ENCODE results near the gene NR1H2.
A peak's percentile ranks its signal among the peaks of the same experiment; 100 is the strongest.

The NR1H2 gene

DNA sequence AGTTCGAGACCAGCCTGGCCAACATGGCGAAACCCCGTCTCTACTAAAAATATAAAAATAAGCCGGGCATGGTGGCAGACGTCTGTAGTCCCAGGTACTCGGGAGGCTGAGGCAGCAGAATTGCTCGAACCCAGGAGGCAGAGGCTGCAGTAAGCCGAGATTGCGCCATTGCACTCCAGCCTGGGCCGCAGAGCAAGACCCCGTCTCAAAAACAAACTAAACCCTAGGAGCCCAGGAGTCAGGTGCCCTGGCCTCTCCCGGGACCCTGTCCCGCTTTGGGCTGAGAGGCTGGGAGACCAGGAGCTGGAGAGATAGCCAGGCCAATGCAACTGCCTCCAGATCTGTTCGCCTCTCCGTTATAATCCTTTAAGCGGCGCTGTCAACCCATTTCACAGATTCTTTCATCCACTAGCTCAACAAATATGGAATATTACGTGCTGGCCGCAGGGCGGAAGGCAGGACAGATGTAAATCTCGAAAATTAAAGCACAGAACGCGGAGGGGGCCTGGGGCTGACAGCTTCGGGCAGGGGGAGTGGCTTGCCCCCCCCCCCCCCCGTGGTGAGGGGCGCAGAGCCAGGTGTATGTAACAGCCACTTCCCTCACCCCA, 51.2 kb downstream of the NR1H2 start:
- no peak for DNase-seq

DNA sequence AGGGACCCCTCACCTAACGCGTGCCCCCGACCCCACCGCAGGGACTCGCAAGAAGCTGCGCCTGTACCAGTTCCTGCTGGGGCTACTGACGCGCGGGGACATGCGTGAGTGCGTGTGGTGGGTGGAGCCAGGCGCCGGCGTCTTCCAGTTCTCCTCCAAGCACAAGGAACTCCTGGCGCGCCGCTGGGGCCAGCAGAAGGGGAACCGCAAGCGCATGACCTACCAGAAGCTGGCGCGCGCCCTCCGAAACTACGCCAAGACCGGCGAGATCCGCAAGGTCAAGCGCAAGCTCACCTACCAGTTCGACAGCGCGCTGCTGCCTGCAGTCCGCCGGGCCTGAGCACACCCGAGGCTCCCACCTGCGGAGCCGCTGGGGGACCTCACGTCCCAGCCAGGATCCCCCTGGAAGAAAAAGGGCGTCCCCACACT, 51.8 kb downstream of the NR1H2 start:
- no peak for DNase-seq

DNA sequence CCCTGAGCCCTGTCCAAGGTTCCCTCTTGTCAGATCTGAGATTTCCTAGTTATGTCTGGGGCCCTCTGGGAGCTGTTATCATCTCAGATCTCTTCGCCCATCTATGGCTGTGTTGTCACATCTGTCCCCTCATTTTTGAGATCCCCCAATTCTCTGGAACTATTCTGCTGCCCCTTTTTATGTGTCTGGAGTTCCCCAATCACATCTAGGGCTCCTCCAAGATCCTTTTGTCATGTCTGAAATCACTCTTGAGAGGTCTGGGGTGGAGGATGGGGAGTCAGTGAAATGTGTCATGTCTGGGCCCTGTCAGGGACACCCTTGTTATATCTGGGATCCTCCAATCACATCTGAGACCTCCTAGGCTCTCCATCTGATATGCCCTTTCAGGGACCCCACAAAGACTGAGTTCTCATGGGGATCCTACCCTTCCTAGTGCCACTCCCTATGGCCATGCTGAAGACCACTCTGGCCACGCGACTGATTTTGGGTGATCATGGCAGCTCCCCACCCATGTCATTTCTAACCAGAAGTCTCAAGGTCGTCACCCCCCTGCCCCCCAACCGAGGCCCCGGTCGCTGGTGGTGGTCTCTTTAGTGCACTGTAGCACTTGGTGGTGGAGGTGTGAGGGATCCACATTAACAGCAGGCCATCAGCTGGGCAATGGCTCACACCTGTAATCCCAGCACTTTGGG, 52.7 kb downstream of the NR1H2 start:
- DNase-seq, result no peak

GRCh38 chr19:50430888-50431342, 54.7 kb downstream of the NR1H2 start:
- DNase-seq, result no peak

- DNase-seq, result peak; percentile 62 to 71
Observed at GRCh38 chr19:50431343-50432220, 55.3 kb downstream of the NR1H2 start.

- DNase-seq, result no peak
Observed at GRCh38 chr19:50432221-50433028, 56.2 kb downstream of the NR1H2 start, which contains the start of gene MYBPC2. MYBPC2 (plus strand) TSS chr19:50432892; CDS start chr19:50432954, 62 bp downstream.

All from NCI-H187 (cell line).